Neural progenitor cell (in vitro differentiated cells): ENCODE measurements around the gene ZNF234.

Source experiments
- EZH2 ChIP-seq: fragments of 200-600 bp; sonication (generic); IDR thresholded peaks from 2 replicates; pipeline ENCODE4 v1.6.1; 2017; ENCODE audit warnings: antibody characterized with exemption, mild to moderate bottlenecking, moderate library complexity
- EZH2phosphoT487 ChIP-seq: fragments of 200-600 bp; sonication (generic); IDR thresholded peaks from 2 replicates; pipeline ENCODE4 v1.6.1; 2017; ENCODE audit warnings: antibody characterized with exemption
- TF ChIP-seq, protein P1 (sequence below): fragments of 200-600 bp; sonication (generic); IDR thresholded peaks from 2 replicates; pipeline ENCODE4 v1.5.1; 2017; ENCODE audit warnings: antibody characterized with exemption, mild to moderate bottlenecking

- TF ChIP-seq, protein P1, sequence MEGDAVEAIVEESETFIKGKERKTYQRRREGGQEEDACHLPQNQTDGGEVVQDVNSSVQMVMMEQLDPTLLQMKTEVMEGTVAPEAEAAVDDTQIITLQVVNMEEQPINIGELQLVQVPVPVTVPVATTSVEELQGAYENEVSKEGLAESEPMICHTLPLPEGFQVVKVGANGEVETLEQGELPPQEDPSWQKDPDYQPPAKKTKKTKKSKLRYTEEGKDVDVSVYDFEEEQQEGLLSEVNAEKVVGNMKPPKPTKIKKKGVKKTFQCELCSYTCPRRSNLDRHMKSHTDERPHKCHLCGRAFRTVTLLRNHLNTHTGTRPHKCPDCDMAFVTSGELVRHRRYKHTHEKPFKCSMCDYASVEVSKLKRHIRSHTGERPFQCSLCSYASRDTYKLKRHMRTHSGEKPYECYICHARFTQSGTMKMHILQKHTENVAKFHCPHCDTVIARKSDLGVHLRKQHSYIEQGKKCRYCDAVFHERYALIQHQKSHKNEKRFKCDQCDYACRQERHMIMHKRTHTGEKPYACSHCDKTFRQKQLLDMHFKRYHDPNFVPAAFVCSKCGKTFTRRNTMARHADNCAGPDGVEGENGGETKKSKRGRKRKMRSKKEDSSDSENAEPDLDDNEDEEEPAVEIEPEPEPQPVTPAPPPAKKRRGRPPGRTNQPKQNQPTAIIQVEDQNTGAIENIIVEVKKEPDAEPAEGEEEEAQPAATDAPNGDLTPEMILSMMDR = no peak
- no peak for TF ChIP-seq EZH2
- no peak for TF ChIP-seq EZH2phosphoT487
Observed at GRCh38 chr19:44113784-44114390, 27.5 kb upstream of the ZNF234 start.
